GM12872 (cell line): ENCODE results near the gene RPUSD1.
A peak's percentile ranks its signal among the peaks of the same experiment; 100 is the strongest.

ENCODE experiments used
- CTCF ChIP-seq: IDR thresholded peaks from 3 replicates; pipeline ENCODE4 v1.5.1; 2011; ENCODE audit warnings: low read depth, mild to moderate bottlenecking, low read length, moderate library complexity; ENCODE audit not compliant: insufficient read depth

Gene RPUSD1

GRCh38 chr16:789191-789850, 1.1 kb upstream of the RPUSD1 start:
- TF ChIP-seq CTCF: no peak

- TF ChIP-seq CTCF: no peak
Measured at GRCh38 chr16:788399-789126, 382 bp upstream of the RPUSD1 start, which contains the start of gene CHTF18. TSS of gene CHTF18 (plus strand) at chr16:788620. CDS start at chr16:788685, 65 bp downstream.

GRCh38 chr16:787321-787966, 737 bp downstream of the RPUSD1 start:
- no peak for TF ChIP-seq CTCF

- peak; percentile 74 for TF ChIP-seq CTCF
Measured at GRCh38 chr16:785563-786535, 2.3 kb downstream of the RPUSD1 start.

GRCh38 chr16:784431-784830, 3.8 kb downstream of the RPUSD1 start:
- TF ChIP-seq CTCF: no peak

GRCh38 chr16:783404-784161, 4.6 kb downstream of the RPUSD1 start:
- TF ChIP-seq CTCF: no peak
